HG02610 (cell line): ENCODE data around the gene DNAJC3.
"Not testable (repeated sequence)": the region's sequence is repeated elsewhere in the genome, so short reads cannot be mapped to it uniquely, and the experiment has no call there.

Experiments
- ATAC-seq: cut with Tn5 transposase; IDR thresholded peaks from one replicate; pipeline ENCODE4 v1.9.1; 2021; ENCODE audit warnings: mild to moderate bottlenecking, moderate library complexity; ENCODE audit not compliant: unreplicated experiment

Gene DNAJC3

GRCh38 chr13:95771905-95772304 is 95.0 kb downstream of the DNAJC3 start:
- ATAC-seq: no peak

GRCh38 chr13:95779522-95779921 is 102.6 kb downstream of the DNAJC3 start:
- ATAC-seq: no peak

GRCh38 chr13:95781016-95781415 is 104.1 kb downstream of the DNAJC3 start:
- ATAC-seq: no peak

- ATAC-seq: not testable (repeated sequence)
These were observed 105.0 kb downstream of the DNAJC3 start for GRCh38 chr13:95781940-95782339.

- no peak for ATAC-seq
These were observed 106.8 kb downstream of the DNAJC3 start for GRCh38 chr13:95783747-95784146.

GRCh38 chr13:95784161-95784899 is 107.4 kb downstream of the DNAJC3 start:
- ATAC-seq: no peak

GRCh38 chr13:95784900-95785290 is 108.0 kb downstream of the DNAJC3 start:
- ATAC-seq: no peak

GRCh38 chr13:95787356-95788099 is 110.6 kb downstream of the DNAJC3 start:
- ATAC-seq: no peak

- no peak for ATAC-seq
These were observed 111.1 kb downstream of the DNAJC3 start for GRCh38 chr13:95788100-95788463.

GRCh38 chr13:95789315-95789714 is 112.4 kb downstream of the DNAJC3 start:
- ATAC-seq: not testable (repeated sequence)

GRCh38 chr13:95791084-95791722 is 114.3 kb downstream of the DNAJC3 start:
- no peak for ATAC-seq

GRCh38 chr13:95793018-95793555 is 116.1 kb downstream of the DNAJC3 start:
- no peak for ATAC-seq

- no peak for ATAC-seq
These were observed 116.8 kb downstream of the DNAJC3 start for GRCh38 chr13:95793781-95794180.

GRCh38 chr13:95797016-95797415 is 120.1 kb downstream of the DNAJC3 start:
- no peak for ATAC-seq

- no peak for ATAC-seq
These were observed 123.5 kb downstream of the DNAJC3 start for GRCh38 chr13:95800436-95800835.

- no peak for ATAC-seq
These were observed 124.9 kb downstream of the DNAJC3 start for GRCh38 chr13:95801825-95802224.

GRCh38 chr13:95805921-95806320 is 129.0 kb downstream of the DNAJC3 start:
- no peak for ATAC-seq

GRCh38 chr13:95809429-95809828 is 132.5 kb downstream of the DNAJC3 start:
- ATAC-seq: no peak

- ATAC-seq: no peak
These were observed 136.2 kb downstream of the DNAJC3 start for GRCh38 chr13:95813139-95813538.

- ATAC-seq: no peak
These were observed 137.6 kb downstream of the DNAJC3 start for GRCh38 chr13:95814495-95814894.

GRCh38 chr13:95822303-95822702 is 145.4 kb downstream of the DNAJC3 start:
- ATAC-seq: no peak

GRCh38 chr13:95833126-95833525 is 156.2 kb downstream of the DNAJC3 start:
- no peak for ATAC-seq
